Stimulated activated CD4-positive, alpha-beta T cell treated with anti-CD3 and anti-CD28 coated beads, Interleukin-4, amount 100 ng/mL, for 24 hours (primary cell): ENCODE data around the gene KRT4.
"Not testable (repeated sequence)": the region's sequence is repeated elsewhere in the genome, so short reads cannot be mapped to it uniquely, and the experiment has no call there.

Experiments used
- DNase-seq: peaks from one replicate; pipeline ENCODE4 v3.0.0-alpha.2; 2020

The KRT4 gene

DNA sequence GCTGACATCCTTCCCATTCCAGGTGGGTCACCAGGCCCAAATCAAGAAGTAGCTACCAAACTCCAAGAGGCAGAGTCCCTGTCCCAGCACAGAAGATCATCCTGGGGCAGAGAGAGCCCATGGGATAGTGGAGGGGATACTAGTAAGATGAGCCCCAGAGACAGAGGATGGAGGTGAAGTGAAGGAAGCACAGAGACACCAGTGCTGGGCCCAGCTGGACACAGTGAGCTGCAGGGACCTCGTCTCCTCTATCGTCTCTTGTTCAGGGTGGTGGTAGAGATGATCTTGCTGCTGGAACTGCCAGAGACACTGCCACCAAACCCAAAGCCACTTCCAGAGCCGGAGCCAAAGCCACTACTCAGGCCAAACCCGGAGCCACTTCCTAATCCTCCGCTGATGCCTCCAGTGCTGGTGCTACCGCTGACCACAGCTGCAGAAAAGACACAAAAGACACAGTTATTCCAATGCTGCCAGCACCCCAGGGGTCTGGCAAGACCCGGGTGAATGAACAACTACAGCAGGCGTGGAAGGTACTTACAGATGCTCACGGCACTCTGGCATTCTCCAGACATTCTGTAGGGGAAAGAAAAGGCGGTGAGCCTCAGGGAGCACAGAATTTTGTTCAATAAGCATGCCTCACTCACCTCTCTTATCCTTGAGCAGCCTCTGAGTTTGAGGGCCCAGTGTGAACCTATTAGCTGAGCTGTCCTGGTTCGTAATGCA lies 6.9 kb downstream of the KRT4 start:
- no peak for DNase-seq

DNA sequence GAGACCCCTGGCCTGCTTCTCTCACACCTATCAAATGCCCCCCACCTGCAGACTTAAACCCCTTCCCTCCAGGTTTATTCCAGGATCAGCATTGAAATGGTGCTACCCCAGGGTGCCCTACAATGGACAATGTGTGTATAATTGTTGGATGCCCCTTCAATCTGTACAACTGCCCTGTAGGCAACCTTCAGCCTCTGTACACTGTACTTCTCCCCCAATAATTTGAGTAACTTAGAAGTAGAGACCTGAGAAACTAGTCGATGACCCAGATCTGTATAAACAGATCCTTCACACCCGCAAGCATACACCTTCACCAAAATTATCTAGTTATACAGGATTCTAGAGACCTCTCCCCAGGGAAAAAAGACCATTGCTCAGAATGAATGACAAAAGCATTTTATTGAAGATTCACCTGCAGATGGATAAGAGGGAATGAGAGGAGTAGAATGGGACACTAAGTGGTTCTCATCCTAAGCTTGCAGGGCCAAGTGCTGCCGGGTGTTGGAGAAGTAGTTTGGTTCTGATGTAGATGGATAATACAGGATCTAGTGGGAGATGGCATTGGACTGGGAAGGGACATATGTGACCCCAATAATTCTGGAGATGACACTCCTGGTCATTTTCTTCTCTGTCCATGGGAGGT lies 7.6 kb downstream of the KRT4 start:
- DNase-seq, result no peak

DNA sequence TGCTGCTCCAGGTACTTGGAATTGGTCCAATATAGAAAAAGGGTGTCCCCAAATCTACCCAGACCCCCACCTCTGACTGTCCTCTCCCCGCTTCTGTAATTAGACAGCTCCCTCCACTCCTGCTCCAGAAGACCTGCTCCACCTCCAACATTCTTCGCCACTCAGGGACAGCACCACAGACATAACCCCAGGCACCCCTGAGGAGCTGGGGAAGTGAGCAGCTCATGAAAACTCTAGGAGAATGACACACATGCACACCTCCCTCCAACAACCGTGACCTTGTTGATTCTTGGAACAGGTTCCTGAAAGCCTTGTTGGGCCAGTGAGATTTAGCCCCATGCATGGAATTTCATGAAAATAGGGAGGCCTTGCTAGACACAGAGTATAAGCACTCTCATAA lies 8.2 kb downstream of the KRT4 start:
- DNase-seq, result no peak

DNA sequence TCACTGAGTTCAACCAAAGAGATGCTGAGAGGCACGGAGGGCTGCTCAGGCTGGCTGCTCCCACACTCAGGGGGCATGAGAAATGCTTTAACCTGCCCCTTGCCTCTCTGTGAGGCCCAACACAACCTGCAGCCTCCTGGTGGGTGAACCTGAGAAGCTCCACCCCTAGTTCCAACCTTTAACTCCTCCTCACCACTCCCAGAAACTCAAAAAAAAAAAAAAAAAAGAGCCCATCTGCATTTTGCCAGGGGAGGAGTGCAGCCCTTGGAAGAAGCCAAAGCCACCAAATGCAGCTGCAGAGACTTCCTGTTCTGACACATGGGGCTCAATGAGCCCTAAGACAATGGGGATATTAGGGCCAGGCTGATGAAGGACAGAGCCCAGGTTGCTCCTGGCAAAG lies 8.9 kb downstream of the KRT4 start:
- DNase-seq, result no peak

DNA sequence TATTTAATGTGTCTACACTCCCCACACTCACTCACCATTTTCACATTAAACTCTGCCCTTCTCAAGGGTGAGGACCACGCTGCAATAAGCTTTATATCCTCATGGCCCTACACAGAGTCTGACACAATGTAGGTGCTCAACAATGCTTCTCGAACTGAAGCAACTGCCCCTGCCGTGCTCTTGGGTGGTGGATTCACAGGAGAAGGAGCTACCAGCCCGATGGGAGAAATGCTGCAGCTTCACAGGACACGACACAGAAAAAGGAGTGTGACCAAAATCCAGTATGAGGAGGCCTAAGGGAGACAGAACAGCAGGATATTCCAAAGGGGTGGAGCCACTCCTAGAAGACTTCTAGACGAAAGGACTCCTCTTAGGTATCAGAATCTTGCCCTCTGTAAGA lies 11.5 kb downstream of the KRT4 start:
- DNase-seq, result no peak

DNA sequence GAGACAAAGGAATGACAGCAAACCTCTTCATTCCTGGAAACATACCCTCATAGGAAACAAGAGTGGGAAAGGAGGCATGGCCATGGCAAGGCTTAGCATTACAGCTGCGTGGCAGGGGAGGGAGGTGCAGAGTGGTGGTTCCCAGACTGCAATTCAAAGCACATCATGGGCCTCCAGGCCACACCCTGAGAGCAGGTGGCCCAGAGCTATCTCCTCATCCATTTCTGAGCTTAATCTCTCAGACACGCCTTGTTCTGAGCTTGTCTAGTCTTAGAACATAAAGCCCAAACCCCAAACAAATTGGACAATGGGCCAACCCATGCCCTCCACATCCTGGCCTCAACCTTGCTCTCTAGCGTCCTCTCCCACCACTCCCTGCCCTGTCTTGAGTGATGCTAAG lies 12.1 kb downstream of the KRT4 start:
- no peak for DNase-seq

DNA sequence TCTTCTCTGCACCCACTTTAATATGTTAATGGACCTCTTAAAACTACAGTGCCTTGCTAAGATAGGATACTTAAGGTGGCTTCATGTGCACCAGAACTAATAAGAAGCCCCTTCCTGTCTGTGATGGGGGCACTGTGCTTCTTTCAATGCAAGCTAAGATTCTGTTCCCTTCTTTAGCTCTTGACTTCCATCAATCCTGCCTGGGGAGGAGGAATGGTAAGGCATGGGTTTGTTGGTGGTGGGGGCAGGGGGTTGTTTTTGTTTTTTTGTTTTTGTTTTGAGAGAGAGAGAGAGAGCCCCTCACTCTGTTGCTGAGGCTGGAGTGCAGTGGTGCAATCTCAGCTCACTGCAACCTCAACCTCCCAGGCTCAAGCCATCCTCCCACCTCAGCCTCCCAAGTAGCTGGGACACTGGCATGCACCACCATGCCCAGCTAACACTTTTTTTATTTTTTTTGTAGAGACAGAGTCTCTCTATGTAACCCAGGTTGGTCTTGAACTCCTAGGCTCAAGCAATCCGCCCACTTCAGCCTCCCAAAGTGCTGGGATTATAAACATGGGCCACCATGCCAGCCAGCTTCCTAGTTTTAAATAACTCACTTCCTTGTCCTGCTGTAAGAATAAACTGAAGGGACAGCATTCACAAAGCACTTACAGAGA lies 13.5 kb downstream of the KRT4 start:
- DNase-seq, result no peak

DNA sequence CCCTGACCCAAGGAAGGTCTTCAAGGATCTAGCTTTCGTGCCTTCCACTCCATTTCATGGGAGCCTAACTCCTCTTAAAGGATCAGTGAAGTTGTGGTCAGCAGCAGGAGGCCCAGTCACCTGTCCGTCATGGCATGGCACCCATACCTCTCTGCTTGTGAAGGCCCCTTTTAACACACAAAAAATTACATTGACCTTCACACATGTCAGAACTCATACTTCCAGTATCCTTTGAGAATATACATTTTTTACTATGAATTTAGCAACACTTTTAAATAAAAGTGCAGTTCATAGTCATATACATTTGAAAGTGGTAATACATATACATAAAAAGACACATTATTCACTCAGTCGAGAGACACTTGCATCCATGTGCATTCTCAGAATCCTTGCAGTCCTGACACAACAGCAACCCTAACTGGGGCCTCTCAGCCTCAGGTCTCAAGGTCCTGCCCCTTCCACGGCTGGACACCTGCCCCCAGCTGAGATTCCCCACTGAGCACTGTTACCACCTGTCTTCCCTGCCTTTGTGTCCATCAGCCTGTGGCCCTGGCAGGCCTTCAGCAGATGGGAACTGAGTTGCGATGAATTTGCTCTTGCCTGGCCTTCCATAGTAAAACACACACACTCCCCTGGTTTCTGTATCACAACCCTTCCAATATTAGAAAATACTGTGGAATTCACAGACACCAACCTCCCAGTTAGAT lies 14.3 kb downstream of the KRT4 start:
- DNase-seq, result no peak

DNA sequence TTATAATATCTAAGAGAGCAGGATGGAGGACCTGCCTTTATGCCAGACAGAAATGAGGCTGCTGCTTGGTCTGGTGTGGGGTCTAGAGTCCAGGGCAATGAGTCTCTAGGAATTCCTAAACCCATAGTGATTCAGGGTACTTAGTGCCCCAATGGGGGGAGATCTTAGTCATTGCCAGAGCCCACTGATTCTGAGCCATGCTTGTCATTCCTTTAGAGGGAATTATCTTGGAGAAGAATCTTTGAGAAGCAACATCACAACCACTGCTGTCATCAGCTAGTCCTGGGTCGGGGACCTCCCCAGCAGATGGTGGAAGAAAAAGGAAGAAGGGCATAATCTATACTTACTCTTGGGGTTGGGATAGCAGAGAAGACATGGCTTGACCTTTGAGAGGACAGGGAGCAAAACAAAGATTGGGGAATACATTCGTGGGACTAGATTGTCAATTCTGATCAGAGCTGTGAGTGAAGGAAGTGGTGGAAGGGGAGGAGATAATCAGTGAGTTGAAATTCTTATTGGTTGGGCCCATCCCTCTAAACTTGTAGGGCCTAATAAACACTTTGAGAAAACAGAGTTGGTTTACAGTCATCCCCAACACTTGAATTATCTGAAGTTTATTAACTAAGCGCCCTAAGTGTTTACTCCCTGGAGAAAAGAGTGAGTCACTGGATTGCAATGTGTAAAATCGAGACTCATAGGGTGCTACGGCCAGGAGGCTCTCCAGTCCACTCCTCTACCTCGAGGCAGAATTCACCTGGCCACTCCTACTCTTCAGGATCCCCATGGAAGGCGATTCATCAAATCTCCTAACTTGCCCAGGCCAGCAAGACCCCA lies 15.0 kb downstream of the KRT4 start:
- DNase-seq, result no peak

DNA sequence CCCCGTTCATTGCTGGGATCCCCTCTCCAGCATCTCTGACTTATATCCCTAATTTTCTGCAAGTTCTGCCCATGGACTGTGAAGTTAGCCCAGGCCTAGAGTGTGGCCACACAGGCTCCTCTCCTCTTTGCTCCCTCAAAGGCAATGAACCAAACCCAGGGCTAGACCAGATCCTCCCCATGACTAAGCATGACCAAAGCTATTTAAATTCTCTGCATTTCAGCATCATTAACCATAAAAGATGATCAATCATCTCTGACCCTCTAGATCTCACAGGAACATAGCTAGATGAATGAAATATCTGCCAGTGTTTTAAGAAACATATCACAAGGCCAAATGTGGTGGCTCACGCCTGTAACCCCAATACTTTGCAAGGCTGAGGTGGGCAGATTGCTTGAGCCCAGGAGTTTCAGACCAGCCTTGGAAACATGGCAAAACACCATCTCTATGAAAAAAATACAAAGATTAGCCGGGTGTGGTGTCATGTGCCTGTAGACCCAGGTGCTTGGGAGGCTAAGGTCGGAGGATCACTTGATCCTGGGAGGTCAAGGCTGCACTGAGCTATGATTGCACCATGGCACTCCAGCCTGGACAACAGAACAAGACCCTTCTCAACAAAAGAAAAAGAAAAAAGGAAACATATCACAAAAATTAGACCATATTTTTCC lies 15.8 kb downstream of the KRT4 start:
- DNase-seq, result no peak

DNA sequence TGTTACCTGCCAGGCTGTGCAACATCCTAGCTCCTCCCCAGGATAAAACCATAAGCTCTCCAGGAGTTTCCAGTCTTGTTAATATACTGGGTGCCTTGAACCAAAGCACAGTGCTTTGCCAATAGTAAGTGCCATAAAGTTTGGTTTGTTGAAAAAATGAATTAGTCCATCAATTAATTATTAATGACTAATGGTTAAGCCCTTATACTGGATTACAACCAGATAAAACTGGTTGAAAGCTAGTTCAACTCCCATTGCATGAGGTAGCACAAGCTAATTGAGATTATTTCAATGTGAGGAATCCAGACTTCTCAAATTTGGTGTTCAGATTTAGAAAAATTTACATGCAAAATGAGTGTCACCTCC lies 16.4 kb downstream of the KRT4 start:
- no peak for DNase-seq

DNA sequence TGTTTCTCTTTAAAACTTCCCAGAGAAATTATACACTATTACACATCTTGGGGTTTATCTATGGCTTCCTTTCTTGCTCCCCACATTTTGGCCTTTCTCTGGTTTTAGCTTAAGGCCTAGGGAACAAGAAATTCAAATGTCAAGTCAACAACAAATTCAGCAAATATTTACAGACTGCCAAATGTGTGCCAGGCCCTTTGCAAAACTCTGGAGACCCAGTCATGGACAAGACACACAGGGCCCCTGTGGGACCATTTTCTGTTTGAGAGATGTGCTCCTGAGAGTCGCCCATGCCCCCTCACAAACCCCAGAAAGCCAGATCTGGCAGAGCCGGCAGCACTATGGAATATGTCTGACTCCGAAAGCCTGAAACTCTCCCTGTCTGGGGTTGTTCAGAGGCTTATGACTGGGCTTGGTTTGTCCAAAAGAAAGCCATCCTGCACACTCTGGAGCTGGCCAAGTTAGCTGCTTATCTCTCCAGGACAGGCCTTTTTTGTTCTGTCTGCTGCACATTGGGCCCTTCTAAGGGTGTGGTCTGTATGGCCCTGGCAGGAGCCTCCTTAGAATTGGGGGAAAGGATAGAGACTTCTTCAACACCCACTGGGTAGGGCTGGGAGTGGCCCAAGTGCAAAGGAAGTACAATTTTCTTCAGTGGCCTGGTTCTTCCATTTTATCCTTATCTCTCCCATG lies 16.9 kb downstream of the KRT4 start:
- DNase-seq, result no peak

DNA sequence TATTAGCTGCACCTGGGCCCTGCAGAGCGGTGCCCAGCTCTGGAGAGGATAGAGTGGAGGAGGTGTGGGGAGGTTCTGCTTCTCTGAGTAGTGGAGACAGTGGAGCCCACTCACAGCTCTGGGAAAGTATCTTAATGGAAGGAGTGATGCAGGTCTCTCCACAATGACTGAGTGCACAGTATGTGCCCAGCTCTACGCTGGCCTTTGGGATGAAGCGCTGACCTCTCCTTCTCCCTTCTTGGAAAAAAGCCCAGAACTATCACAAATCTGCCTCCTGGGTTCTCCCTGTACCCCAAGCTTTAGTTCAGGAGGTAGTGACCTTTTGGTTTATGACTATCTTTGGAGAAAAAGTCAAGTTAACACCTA lies 17.5 kb downstream of the KRT4 start:
- DNase-seq, result no peak

DNA sequence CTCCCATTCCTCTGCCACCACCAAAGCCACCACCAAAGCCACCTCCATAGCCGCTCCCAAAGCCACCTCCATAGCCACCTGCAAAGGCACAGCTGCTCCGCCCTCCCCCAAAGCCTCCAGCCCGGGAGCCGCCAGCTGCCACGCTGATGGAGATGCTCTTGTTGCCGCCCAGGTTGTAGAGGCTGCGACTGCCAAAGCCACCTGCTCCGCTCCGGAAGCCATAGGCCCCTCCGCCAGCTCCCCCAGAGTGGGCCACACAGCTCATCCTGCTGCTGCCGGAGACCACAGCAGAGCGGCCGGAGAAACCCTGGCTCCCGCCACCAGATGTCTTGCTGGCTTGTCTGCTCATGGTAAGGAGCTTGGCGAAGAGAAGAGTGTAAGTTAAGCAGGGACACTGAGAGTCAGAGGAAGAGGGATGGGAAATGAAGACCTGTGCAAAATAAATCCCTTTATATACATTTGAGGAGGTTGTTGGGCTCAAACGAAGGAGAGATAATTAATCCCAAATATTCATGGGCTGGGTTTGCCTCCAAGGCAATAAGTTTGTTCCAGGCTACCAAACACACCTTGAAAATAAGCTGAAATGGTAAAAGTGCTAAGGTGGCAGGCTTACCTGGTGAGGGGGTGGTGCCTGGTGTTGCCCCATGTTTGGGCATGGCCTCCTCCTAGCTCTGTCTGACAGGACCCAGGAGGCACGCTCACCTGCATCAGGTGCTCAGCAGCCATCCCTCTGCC lies 18.1 kb downstream of the KRT4 start, which contains the start of gene KRT3:
TSS of gene KRT3 (minus strand) at position 424 of the 735 bp plus-strand sequence. CDS start at position 349, 75 bp downstream.
- DNase-seq, result no peak

DNA sequence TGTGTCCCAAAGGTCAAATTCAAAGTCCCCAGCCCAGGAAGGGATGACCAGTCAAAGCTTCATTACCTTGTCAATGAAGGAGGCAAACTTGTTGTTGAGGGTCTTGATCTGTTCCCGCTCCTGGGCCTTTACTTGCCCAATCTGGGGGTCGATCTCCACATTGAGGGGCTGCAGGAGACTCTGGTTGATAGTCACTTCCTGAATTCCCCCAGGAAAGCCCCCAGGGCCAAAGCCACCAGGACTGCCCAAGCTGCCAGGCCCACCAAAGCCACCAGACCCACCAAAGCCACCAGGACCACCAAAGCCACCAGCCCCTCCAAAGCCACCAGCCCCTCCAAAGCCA lies 18.6 kb downstream of the KRT4 start:
- not testable (repeated sequence) for DNase-seq

DNA sequence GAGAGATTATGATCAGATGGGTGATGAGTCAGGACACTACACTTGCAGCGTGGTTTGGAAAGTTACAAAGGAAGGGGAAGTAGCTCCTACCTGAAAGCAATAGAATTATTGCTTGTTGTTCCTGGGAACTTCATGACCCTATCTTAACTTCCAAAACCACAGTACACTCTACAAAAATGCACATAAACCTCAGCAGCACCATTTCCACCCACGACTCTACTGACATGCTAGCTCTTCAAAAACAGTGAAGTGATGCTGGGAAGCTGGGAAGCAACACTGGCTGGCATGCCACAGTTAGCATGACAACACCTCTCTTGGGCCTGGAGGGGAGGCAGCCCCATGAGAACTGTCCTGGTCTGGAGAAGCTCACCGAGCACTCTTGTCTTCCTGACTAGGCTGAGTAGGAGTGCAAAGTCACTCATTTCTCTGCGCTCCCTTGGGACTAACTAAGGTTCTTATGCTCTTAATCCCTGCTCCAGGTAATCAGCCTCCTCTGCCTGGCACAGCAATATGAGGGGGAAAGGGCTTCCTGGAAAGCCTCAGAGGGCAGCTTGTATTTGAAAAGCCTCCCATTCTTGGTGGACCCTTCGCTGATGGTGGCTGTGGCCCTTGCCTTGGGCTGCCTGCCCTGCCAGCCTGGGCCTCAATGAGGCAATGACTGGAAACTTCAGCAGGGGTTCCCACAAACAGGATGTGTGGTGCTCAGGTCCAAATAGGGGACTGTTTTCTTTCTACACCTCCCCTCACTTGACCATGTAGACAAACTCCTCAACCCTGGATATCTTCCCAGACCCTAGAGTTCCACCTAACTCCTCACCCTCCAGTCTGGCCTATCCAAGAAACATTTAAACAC lies 19.2 kb downstream of the KRT4 start:
- DNase-seq, result no peak

DNA sequence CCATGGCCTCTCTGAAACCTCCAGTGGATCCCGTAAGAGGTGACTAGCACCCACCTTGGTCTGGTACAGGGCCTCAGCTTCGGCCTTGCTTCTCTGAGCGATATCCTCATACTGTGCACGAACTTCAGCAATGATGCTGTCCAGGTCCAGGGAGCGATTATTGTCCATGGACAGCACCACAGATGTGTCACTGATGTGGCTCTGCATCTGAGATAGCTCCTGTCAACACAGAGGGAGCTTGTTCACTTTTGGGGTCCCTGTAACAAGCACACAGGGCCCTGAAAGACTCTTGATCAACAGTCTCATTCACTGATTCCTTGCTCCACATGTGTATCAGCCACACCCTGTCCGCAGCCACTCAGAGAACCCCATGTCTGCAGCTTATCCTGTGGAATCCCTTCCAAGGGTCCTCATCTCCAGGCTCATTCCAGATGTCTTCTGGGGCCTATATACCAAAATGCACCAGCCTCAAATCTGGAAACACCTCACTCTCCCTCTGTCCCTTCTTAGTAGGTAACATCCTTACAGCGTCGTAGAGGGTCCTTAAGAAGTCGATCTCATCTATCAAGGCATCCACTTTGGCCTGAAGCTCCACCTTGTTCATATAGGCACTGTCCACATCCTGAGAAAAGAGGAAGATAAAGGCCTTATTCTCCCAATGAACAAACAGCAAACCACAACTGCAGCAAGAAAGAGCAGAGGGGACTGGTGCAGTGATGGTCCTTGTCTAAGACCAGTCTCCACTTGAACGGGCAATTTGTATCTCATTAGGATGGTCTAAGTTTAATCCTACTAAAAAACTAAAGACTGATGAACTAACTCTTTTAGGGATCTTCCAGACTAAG lies 21.5 kb downstream of the KRT4 start:
- no peak for DNase-seq

DNA sequence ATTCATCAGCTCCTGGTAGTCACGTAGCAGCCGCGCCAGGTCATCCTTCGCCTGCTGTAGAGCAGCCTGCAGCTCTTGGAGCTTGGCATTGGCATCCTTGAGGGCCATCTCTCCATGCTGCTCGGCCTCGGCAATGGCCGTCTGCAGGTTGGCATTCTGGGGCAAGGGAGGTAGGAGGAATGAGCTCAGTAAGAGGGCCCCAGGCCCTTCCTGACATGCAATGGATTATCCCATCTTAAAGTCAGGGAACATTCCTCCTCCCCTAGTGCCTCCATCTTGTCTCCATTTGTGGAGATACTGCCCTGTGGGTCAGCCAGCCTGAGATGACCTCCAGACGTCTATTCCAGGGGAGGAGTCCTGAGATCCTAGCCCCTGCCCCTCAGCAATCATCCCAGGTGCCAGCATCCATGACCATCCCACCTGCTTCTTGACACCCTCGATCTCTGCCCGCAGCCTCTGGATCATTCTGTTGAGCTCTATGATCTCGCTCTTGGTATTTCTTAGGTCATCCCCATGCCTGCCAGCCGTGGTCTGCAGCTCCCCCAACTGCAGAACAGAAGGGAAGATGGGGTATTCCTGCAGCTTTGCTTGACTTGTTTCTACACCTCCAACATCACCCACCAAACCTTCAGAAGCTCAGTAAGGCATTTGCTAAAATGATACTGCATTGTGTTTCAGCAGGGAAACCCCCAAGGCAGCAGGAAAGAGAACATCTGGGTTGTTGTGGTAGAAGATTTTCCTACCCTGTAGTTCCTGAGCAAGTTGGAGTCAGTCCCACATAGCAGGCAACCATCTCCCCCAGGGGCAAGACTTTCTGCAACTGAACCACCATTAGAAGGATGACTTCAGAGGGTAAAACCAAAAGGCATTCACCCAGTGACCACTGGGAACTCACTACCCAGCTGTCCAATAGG lies 22.4 kb downstream of the KRT4 start:
- DNase-seq, result no peak
